CD4-positive, alpha-beta T cell treated with Interleukin-6 at 100 ng/mL for 8 hours (primary cell): ENCODE measurements around the gene PLD3.
"Not testable (repeated sequence)": the region's sequence is repeated elsewhere in the genome, so short reads cannot be mapped to it uniquely, and the experiment has no call there.

ENCODE experiments used
- DNase-seq: peaks from one replicate; pipeline ENCODE4 v3.0.0-alpha.2; 2020; ENCODE audit warnings: mixed read lengths, low spot score

The PLD3 gene

DNA sequence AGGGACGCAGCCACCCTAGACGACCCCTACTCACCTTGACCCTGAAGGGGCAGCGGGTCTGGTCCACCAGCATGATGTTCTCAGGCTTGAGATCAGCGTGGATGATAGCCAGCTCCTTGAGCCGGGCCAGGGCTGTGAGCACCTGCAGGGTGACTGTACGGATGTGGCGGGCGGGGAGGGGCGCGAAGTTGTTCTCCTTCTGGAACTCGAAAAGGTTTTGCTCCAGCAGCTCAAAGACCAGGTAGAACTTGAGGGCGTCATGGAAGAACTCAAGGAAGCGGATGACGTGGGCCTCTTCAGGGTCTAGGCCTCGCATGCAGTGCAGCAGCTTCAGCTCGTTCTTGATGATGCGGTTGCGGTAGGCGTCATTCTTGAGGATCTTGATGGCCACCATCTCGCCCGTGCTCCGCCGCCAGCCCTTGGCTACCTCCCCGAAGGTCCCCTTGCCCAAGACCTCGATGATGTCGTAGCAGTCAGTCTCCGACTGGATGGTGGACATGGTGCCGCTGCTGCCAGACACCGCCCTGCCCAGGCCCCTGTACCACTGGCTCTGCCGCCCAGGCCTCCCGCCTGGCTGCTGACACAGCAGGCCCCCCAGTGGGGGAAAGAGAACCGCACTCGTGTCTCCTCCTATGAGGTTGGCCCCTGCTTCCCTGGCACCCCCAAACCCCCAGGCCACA lies 41.0 kb downstream of the PLD3 start:
- no peak for DNase-seq

DNA sequence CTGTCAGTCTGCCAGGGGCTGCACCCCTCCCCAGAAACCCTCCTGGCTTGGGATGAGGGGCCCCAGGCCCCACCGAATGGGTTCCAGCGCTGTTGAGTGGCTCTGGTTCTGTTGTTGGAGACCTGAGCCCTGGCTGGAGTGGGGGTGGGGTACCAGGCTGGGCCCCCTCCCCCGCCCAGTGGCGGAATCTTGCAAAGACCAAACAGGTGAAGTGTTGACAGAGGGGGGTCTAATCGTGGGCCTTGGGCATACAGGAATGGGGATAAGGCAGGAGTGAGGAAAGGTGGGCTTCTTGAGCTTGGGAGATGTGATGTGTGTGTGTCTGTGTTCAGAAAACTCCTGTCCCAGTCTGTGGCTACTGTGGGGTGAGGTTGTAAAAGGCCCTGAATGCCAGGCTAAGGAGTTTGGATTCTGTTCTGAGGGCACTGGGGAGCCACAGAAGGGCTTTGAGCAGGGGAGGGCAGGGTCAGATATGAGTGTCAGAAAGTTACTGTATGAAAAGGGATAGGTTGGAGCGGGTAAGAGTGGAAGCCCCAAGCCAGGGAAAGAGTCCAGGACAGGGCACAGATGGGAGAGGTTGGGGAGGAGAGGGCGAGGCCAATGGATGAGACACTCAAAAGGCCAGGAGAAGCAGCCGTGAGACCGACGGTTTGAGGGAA lies 41.7 kb downstream of the PLD3 start, which contains the start of gene HIPK4:
HIPK4 (minus strand) TSS at position 98 of the 659 bp plus-strand sequence. CDS start 279 bp downstream, outside the sequence.
- no peak for DNase-seq

DNA sequence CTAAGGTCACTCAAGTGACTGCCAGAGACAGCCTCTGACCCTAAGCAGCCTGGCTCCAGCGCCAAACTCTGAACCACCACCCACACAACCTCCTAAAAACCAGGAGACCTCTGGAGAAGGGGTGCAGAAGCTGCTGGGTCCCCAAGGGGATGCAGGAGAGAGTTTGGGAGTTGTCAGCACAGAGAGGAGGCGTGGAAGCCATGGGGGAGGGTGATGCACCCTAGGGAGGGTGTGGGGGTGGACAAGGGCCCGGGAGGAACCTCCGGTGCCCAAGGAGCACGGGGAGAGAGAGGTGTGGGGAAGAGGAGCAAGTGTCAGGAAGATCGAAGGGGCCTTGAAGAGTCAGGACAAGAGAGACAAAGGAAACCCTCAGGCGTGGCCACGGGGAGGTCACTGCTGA lies 43.6 kb downstream of the PLD3 start:
- DNase-seq = no peak

DNA sequence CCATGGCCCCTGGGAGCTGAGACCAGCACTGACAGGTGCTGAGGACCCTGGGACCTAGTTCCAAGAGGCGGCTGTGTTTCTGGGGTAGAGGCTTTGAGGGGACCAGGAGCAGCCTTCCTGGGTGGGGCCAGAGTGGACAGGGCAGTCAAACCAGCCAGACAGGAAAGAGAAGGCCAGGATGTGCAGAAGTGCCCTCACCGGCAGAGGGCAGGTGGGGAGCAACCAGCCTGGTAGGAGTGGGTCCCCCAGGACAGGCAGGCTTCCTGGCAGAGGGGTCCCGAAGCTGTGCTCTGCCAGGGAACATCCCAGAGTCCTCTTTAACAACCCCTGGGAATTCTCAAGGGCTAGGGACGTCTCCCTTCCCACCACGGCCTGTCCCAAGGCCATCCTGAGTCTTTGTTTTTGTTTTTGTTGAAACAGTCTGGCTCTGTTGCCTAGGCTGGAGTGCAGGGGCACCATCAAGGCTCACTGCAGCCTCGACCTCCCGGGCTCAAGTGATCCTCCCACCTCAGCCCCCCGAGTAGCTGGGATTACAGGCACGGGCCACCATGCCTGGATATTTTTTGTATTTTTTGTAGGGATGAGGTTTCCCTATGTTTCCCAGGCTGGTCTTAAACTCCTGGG lies 44.5 kb downstream of the PLD3 start:
- no peak for DNase-seq

DNA sequence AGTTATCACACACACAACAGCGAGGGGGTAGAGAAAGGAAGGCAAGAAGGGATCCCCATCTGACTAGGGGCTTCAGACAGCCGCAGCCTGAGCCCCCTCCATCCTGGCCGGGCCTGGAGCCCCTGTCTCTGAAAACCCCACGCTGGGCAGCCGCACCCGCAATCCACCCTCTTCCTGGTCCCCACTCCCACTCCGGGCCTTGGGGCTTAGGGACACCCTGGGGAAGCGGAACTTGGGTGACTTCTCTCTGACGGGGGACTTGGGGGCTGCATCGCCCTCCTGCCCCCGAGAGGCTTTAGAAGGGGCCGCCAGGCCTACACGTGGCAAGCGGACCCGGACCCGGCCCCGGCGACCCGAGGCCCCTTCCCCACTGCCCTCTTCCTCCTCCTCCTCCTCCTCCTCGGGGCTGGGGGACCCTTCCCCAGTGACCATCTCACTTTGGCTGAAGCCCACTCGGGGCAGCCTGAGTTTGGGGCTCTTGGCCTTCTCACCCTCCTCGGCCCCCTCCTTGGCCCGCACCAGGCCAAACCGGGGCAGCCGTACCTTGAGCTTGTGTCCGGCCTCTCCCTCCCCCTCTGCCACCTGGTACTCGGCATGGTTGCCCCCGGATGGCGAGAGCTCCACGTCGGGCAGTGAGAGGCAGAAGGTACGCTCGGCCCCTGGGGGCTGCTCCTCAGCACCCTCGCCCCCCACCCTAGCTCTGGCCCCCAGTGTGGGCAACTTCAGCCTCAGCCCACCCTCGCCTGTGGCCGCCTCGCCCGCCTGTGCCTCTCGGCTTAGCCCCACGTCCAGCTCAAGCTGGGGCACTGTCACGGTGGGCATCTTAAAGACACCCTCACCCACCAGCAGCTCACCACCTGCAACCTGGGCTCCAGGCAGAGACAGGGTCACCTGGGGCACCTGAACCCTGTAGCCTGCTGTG lies 45.7 kb downstream of the PLD3 start:
- DNase-seq = no peak

DNA sequence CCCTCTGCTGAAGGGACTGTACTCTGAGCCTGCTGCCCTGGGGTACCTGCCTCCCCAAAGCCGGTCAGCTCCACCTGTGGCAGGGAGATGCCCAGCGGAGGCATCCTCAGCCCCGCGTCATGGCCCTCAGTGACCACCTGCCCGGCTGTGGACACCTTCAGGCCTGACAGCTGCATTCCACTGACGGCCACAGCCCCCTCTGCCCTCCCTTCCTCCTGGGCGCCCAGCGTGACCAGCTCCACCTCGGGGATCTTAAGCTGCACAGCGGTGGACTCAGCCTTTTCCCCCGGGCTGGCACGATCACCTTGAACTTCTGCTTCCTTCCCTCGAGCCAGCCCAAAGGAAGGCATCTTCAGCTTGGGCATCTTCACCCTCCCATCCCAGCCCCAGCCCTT lies 46.3 kb downstream of the PLD3 start:
- DNase-seq = no peak

DNA sequence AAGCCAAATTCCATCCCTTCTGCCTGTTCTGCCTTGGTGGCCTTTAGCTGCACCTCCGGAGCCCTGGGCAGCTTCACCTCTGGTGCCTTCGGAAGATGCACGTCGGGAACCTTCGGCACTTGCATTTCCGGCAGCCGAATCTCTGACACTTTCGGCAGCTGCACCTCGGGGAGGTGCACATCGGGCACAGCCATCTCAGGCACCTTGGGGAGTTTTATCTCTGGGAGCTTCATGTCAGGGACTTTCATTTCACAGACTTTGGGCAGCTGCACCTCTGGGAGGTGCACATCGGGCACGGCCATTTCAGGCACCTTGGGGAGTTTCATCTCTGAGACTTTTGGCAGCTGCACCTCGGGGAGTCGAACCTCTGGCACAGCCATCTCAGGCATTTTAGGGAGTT lies 47.5 kb downstream of the PLD3 start:
- no peak for DNase-seq

DNA sequence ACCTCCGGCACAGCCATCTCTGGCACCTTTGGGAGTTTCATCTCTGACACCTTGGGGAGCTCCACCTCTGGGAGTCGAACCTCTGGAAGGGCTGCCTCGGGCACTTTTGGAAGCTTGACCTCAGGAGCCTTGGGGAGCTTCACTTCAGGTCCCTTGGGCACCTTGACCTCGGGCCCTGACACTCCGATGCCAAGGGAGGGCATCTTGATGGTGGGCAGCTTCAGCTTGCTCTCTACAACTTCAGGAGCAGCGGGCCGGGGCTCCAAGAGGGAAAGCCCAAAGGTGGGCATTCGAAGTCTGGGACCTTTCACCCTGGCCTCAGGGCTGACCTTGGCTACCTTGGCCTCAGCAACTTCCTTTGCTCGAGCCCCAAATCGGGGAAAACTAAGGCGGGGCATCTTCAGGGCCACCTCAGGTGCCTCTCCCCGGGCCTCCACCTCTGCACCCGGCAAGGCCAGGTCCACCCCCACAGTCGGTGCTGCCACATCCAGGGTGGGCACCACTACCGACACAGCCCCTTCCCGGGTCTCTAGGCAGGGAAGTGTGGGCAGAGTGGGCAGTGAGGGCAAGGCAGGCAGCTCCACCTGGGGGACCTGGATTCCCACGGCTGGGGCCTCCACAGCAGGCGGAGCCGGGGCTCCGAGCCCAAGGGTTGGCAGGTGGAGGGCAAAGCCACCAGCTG lies 48.5 kb downstream of the PLD3 start:
- no peak for DNase-seq

DNA sequence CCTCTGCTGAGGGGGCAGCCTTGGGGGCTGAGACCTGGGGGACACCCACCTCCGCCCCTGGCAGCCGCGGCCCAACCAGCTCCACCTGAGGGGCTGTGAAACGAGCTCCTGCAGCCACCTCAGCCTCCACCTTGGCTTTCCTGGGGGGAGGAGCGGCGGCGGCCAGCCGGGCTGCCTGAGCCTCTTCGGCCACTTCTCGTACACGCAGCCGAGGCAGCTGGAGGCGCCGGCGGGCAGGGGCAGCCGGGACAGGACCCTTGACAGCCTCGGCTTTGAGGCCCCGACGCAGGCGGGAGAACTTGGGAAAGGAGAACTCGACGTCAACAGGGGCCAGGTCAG lies 49.0 kb downstream of the PLD3 start:
- DNase-seq = no peak

DNA sequence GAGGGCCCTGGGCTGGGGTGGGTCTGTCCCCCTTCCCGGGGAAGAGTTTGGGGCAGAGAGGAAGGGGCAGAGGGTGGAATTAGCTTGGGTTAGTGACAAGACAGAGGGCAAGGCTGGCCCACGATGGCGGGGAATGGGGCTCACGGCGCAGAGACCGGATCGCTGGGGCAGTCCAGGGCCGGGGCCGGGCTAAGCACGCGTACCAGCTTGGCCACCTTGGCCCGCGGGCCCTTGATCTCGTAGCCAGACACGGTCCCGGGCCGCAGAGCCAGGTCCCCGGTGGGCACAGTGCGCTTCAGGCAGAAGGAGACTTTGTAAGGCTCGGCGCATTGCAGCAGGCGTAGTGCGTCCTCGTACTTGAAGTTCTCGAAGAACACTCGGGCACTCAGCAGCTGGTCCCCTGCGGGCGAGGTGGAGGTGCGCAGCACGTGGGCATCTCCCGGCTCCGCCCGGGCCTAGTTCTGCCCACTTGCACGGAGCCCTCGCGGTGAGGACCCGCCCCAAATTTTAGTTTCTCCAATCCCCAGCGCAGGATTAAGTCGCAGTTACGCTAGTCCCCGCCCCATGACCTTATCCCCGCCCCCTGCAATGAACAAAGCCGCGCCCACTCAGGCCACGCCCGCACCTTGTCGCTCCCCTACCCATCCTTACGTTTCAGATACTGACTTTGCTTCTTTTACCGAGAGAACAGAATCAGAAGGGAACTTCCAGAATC lies 50.1 kb downstream of the PLD3 start:
- DNase-seq = peak; percentile 71

DNA sequence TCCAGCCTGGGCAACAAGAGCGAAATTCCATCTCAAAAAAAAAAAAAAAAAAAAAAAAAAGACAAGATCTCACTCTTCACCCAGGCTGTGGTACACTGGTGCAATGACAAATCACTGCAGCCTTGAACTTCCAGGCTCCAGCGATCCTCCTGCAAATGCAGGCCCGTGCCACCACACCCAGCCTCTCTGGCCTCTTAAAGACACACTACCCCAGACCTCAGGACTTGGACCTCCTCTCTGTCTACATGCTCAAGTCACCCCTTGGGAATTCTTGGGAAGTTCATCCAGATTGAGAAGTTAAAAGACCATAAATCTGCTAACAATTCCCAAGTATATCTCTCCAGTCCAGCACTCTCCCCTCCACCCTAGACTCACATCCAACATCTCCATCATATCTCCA lies 52.1 kb downstream of the PLD3 start:
- DNase-seq = no peak

DNA sequence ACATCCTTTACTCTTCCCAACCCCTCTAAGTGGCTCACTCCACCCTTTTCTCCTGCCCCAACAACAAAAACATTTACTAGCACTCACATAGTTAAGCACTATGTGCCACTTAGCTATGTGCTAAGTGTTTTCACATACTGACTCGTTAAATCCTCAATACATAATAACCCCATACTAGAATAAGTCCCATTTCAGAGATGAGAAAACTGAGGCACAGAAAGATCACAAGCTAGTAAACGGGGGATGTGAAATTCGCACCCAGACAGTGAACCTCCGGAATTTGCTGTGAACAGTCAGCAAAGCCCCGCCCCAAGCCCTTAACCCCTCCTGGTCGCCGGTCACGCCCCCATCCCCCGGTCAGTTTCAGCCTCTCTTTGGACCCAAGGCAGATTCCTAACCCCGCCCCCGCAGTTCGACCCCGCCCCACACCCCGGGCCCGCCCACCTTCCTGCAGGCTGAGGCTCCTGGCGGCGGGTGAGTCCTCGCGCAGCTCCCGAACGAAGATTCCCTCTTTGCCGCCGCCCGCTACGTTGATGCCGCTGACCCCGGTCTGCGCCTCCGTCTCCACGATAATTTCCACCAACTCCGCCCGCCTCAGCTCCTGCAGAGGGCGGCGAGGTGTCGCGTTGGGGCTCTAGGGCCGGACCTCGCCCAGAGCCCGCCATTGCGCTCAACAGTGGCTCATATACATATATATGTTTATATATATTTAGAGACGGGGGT lies 54.9 kb downstream of the PLD3 start:
- DNase-seq = peak; percentile 79

DNA sequence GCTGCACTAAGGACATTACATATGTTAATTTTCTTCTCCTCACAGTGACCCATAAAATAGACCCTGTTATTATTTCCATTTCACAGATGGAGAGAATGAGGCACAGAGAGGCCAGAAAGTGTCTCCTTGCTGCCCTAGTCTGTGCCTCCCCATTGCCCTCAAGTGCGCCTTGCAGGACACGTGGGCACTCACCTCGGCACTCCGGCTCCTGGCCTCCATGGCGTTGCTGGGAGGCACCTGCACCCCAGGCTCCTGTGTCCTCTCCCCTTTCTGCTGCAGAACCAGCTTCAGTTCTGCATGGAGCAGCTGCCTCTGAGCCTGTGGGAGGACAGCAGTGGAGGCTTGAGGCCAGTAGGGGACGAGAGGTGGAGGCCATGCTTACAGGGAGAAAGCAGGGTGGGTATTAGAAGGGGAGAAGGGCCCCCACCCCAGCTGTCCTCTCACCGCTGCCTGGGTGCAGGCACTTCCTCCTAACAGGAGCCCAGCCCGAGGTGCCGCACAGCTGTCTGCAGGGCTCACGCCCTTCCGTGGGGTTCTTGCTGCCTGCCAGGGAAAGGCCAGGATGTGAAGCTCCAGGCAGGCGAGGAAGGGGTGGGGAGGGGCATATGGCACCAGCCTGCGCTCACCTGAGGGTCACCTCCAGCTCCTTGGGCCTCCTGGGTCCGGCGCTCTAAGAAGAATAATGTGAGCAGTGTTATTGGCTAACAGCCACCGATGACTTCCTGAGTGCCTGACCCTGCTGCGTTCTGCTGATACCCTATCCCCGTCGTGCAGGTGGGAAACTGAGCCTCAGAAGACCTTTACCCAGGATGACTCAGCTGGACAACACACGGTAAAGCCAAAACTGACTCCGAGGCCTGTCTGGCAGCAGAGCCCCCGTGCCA lies 59.5 kb downstream of the PLD3 start:
- no peak for DNase-seq

DNA sequence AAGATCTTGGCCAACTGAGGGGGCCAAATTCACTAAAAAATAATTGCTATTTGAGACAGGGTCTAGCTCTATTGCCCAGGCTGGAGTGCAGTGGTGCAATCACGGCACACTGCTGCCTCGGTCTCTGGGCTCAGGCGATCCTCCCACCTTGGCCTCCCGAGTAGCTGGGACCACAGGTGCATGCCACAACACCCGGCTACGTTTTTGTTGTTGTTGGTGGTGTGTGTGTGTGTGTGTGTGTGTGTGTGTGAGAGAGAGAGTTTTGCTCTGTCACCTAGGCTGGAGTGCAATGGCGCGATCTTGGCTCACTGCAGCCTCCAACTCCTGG lies 60.1 kb downstream of the PLD3 start:
- DNase-seq = not testable (repeated sequence)

DNA sequence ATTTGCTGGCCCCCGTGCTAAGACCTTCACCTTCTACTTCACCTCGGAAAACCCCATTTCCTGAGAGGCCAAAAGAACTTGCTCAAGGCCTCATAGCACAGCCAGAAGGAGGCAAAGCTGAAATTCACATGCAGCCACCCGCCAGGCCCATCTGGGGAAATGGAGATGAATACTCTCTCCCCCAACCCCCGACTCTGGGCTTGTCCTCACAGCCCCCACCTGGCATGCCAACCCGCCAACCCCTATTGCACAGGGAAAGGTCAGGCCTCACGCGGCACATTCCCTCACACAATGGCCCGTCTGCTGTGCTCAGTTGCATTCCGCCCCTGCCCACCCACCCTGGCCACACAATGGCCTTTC lies 61.5 kb downstream of the PLD3 start:
- no peak for DNase-seq

DNA sequence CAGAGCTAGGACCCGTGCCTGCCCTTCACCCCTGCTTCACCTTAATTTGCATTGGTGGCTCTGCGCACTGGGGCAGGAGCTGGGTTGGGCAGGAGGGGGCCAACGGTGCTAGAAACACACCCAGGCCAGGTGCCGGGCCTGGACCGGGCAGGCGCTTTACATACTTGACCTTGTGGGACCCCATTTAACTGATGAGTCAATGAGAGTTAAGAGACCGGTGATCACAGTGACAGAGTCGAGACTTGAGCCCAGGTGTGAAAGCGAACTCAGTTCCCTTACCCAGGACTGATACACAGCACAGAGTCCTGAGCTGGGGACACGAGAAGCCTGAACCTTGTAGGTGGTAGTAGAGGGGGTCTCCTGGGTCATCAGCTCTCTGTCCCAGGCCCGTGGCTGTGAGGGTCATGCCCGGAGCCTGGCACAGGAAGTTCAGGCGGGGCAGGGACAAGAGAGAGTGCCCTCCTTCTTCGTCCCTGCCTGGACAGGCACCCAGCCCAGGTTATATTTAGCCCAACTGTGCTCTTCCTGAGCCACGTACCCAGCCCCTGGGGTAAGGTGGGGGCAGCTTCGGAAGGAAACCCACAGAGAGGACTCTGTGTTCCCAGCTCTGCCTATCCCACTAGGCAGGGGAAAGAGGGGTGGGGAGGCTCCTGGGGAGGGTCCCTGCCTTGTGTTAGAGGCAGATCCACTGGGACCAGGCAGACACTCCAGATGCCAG lies 62.8 kb downstream of the PLD3 start:
- no peak for DNase-seq

DNA sequence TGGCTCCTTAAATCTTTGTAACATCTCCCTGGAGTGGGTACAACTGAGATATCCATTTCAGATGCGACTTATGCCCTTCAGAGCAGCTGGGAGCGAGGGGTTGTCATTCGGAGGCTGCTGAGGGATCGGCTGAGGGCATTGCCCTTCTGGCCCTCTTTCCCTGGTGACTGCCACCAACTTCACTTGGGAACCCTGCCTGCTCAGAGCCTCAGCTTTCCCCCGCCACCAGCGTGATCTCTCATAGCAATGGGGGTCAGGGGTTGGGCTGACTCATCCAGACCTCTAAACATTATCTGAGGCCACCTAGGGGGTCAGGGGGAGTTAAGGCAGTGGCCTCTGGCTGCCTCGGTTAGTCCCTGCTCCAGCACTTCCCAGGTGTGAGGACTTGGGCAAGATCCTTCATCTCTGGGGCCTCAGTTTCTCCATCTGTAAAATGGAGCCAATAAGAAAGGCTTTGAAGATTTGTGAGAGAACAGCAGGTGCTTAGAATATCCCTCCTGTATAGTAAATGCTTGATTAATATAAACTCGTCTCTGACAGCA lies 63.5 kb downstream of the PLD3 start:
- DNase-seq = no peak

DNA sequence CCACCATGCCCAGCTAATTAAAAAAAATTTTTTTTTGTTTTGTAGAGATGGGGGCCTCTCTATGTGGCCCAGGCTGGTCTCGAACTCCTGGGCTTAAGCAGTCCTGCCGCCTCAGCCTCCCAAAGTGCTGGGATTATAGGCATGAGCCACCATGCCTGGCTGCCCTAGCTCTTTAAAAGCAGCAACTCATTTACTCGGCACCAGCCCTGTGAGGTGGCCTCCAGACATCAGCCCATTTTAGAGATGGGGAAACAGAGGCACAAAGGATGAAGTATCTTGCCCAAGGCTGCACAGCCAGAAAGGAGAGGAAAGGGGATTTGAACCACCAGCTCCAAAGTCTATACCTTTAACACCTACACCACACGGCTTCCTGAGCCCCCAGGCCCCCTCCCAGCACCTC lies 64.4 kb downstream of the PLD3 start:
- DNase-seq = no peak
